ENCODE data around the gene MSX1.
A peak's percentile ranks its signal among the peaks of the same experiment; 100 is the strongest.

The MSX1 gene

GRCh38 chr4:4848540-4848939 lies 10.9 kb upstream of the MSX1 start:
- Mint-ChIP-seq H3K9me3 (no peaks in the 10 kb centered on the region), H3K27me3 (peaks cover 63 to 90% of the 10 kb centered on the region in 2 donors), H3K4me1 (peaks cover 6 to 28% of the 10 kb centered on the region in 2 donors), H3K36me3 (peaks cover 1 to 7% of the 10 kb centered on the region in 2 donors), H3K27ac (no peak overlapping the region), H3K4me3 (no peak overlapping the region)
- DNase-seq (no peak), ATAC-seq (replicated peaks) (no peak)

GRCh38 chr4:4849106-4849505 lies 10.4 kb upstream of the MSX1 start:
- Mint-ChIP-seq H3K4me3 (no peak overlapping the region), H3K4me1 (peaks cover 6 to 30% of the 10 kb centered on the region in 2 donors), H3K36me3 (peaks cover 1 to 7% of the 10 kb centered on the region in 2 donors), H3K27me3 (peaks cover 62 to 87% of the 10 kb centered on the region in 2 donors), H3K27ac (no peak overlapping the region), H3K9me3 (no peaks in the 10 kb centered on the region)
- no peak for ATAC-seq (replicated peaks)
- no peak for DNase-seq

- Mint-ChIP-seq H3K4me3 (no peak overlapping the region), H3K36me3 (peaks cover 1 to 7% of the 10 kb centered on the region in 2 donors), H3K9me3 (no peaks in the 10 kb centered on the region), H3K4me1 (peaks cover 8 to 30% of the 10 kb centered on the region in 2 donors), H3K27ac (no peak overlapping the region), H3K27me3 (peaks cover 60 to 81% of the 10 kb centered on the region in 2 donors)
- DNase-seq (no peak), ATAC-seq (replicated peaks) (no peak)
These were observed 9.8 kb upstream of the MSX1 start for GRCh38 chr4:4849524-4850193.

- peaks cover 0 to 4% of the 10 kb centered on the region in 2 donors for H3K36me3 Mint-ChIP-seq
- H3K9me3 Mint-ChIP-seq: no peaks in the 10 kb centered on the region
- H3K27ac Mint-ChIP-seq: no peak overlapping the region
- ATAC-seq (replicated peaks) (no peak), DNase-seq (no peak)
- H3K27me3 Mint-ChIP-seq: peaks cover 62 to 77% of the 10 kb centered on the region in 2 donors
- H3K4me3 Mint-ChIP-seq: no peak overlapping the region
- H3K4me1 Mint-ChIP-seq: peaks cover 13 to 36% of the 10 kb centered on the region in 2 donors
These were observed 8.4 kb upstream of the MSX1 start for GRCh38 chr4:4851081-4851480.

GRCh38 chr4:4851906-4852305 lies 7.6 kb upstream of the MSX1 start:
- no peak for DNase-seq
- peaks cover 61 to 77% of the 10 kb centered on the region in 2 donors for H3K27me3 Mint-ChIP-seq
- peaks cover 17 to 38% of the 10 kb centered on the region in 2 donors for H3K4me1 Mint-ChIP-seq
- ATAC-seq (replicated peaks): no peak
- peaks cover 2 to 7% of the 10 kb centered on the region in 2 donors for H3K36me3 Mint-ChIP-seq
- H3K9me3 Mint-ChIP-seq: no peaks in the 10 kb centered on the region
- H3K4me3 Mint-ChIP-seq: no peak overlapping the region
- no peak overlapping the region for H3K27ac Mint-ChIP-seq

GRCh38 chr4:4852591-4853362 lies 6.7 kb upstream of the MSX1 start:
- Mint-ChIP-seq H3K27ac (peak overlapping the region; percentile 87), H3K27me3 (peaks cover 64 to 80% of the 10 kb centered on the region in 2 donors), H3K9me3 (peaks cover 6 to 7% of the 10 kb centered on the region in 2 donors), H3K4me1 (peaks cover 23 to 40% of the 10 kb centered on the region in 2 donors), H3K4me3 (peak overlapping the region; percentile 80 to 84), H3K36me3 (peaks cover 9 to 13% of the 10 kb centered on the region in 2 donors)
- ATAC-seq (replicated peaks): peak; percentile 78 to 82
- peak; percentile 25 for DNase-seq

GRCh38 chr4:4853371-4853823 lies 6.1 kb upstream of the MSX1 start:
- Mint-ChIP-seq H3K4me1 (peaks cover 23 to 40% of the 10 kb centered on the region in 2 donors), H3K27ac (peak overlapping the region; percentile 87), H3K9me3 (peaks cover 7 to 8% of the 10 kb centered on the region in 2 donors), H3K27me3 (peaks cover 59 to 76% of the 10 kb centered on the region in 2 donors), H3K4me3 (peak overlapping the region; percentile 80 to 84), H3K36me3 (peaks cover 9 to 13% of the 10 kb centered on the region in 2 donors)
- ATAC-seq (replicated peaks): peak; percentile 26 to 45
- DNase-seq: no peak

- H3K4me1 Mint-ChIP-seq: peaks cover 25 to 45% of the 10 kb centered on the region in 2 donors
These were observed 5.4 kb upstream of the MSX1 start for GRCh38 chr4:4853921-4854648.

GRCh38 chr4:4854649-4855295 lies 4.7 kb upstream of the MSX1 start:
- DNase-seq (no peak), ATAC-seq (replicated peaks) (no peak)
- Mint-ChIP-seq H3K4me3 (no peak overlapping the region), H3K27me3 (peaks cover 59 to 74% of the 10 kb centered on the region in 2 donors), H3K4me1 (peaks cover 26 to 47% of the 10 kb centered on the region in 2 donors), H3K36me3 (peaks cover 9 to 13% of the 10 kb centered on the region in 2 donors), H3K9me3 (peaks cover 7 to 8% of the 10 kb centered on the region in 2 donors), H3K27ac (peak overlapping the region; percentile 93)

More at GRCh38 chr4:4853921-4854648, 5.4 kb upstream of the MSX1 start:
- no peak for ATAC-seq (replicated peaks)
- Mint-ChIP-seq H3K36me3 (peaks cover 9 to 13% of the 10 kb centered on the region in 2 donors), H3K9me3 (peaks cover 7 to 8% of the 10 kb centered on the region in 2 donors), H3K27me3 (peaks cover 58 to 77% of the 10 kb centered on the region in 2 donors), H3K4me3 (peak overlapping the region; percentile 28 to 84), H3K27ac (peak overlapping the region; percentile 71)
- no peak for DNase-seq

GRCh38 chr4:4855301-4856070 lies 4.0 kb upstream of the MSX1 start:
- peaks cover 27 to 49% of the 10 kb centered on the region in 2 donors for H3K4me1 Mint-ChIP-seq
- peak overlapping the region; percentile 93 for H3K27ac Mint-ChIP-seq
- ATAC-seq (replicated peaks) (no peak), DNase-seq (no peak)
- H3K36me3 Mint-ChIP-seq: peaks cover 9 to 13% of the 10 kb centered on the region in 2 donors
- peak overlapping the region; percentile 53 to 71 for H3K4me3 Mint-ChIP-seq
- H3K27me3 Mint-ChIP-seq: peaks cover 57 to 69% of the 10 kb centered on the region in 2 donors
- peaks cover 7 to 8% of the 10 kb centered on the region in 2 donors for H3K9me3 Mint-ChIP-seq

- H3K4me1 Mint-ChIP-seq: peaks cover 32 to 57% of the 10 kb centered on the region in 2 donors
- no peak for DNase-seq
- ATAC-seq (replicated peaks): no peak
- H3K36me3 Mint-ChIP-seq: peaks cover 12 to 13% of the 10 kb centered on the region in 2 donors
- H3K27ac Mint-ChIP-seq: peak overlapping the region; percentile 93
- peaks cover 56 to 69% of the 10 kb centered on the region in 2 donors for H3K27me3 Mint-ChIP-seq
- peaks cover 7 to 8% of the 10 kb centered on the region in 2 donors for H3K9me3 Mint-ChIP-seq
- peak overlapping the region; percentile 71 to 77 for H3K4me3 Mint-ChIP-seq
These were observed 3.1 kb upstream of the MSX1 start for GRCh38 chr4:4856071-4857000.
